H1 (cell line): Measurements from ENCODE around the gene ITGB2. TPM values are rescaled to one million over a fixed set of nuclear protein-coding genes. Genes with fewer than 3 reads are reported as not detected.

Experiments used
- CTCF ChIA-PET: fragments of 300-600 bp; sonication (Branson Sonifier 250); formaldehyde crosslinking; loops from one replicate; lab custom pipeline; 2021; ENCODE audit not compliant: partially characterized antibody; lab: Charles Lee
- POLR2A ChIA-PET: fragments of 300-600 bp; sonication (Branson Sonifier 250); formaldehyde crosslinking; loops from one replicate; lab custom pipeline; 2021; ENCODE audit warnings: inconsistent platforms; ENCODE audit not compliant: partially characterized antibody; lab: Charles Lee
- DNase-seq, 2 experiments: peaks; one replicate each; pipeline versions ENCODE4 v3.0.0 to v3.0.0-alpha.2; 2010 to 2022; ENCODE audit warnings: low spot score in 2 of 2, low read depth in 1 of 2, mixed read lengths in 1 of 2
- FAIRE-seq: peaks from 2 replicates; lab custom pipeline; 2011; peaks lifted over from hg19 to GRCh38; lab: Jason Lieb, UNC
- H2AFZ ChIP-seq: 2 replicates; pipeline ENCODE4 v1.8.1; 2012; ENCODE audit warnings: low read length, inconsistent platforms
- H2AK5ac ChIP-seq: 2 replicates; pipeline ENCODE4 v1.6.1; 2013; ENCODE audit warnings: low read depth, low read length
- H2BK120ac ChIP-seq: replicated peaks from 2 replicates; pipeline ENCODE3; 2013; ENCODE audit warnings: low read depth, low read length, inconsistent platforms
- H2BK12ac ChIP-seq: 2 replicates; pipeline ENCODE4 v1.6.1; 2013; ENCODE audit warnings: low read depth, low read length
- H2BK15ac ChIP-seq: 2 replicates; pipeline ENCODE4 v1.6.1; 2013; ENCODE audit warnings: low read length
- H2BK20ac ChIP-seq: 2 replicates; pipeline ENCODE4 v1.6.1; 2013; ENCODE audit warnings: low read length
- H2BK5ac ChIP-seq: 2 replicates; pipeline ENCODE4 v1.6.1; 2013; ENCODE audit warnings: low read depth, low read length
- H3K14ac ChIP-seq: 2 replicates; pipeline ENCODE4 v1.6.1; 2013; ENCODE audit warnings: inconsistent platforms; ENCODE audit not compliant: insufficient read length
- H3K18ac ChIP-seq: 2 replicates; pipeline ENCODE4 v1.6.1; 2013; ENCODE audit warnings: low read length; ENCODE audit errors: extremely low read depth
- H3K23ac ChIP-seq: 2 replicates; pipeline ENCODE4 v1.6.1; 2013; ENCODE audit warnings: inconsistent platforms; ENCODE audit not compliant: insufficient read length
- H3K23me2 ChIP-seq: 2 replicates; pipeline ENCODE4 v1.6.1; 2013; ENCODE audit warnings: low read depth, low read length
- H3K27ac ChIP-seq: 2 replicates; pipeline ENCODE4 v1.6.1; 2011; ENCODE audit warnings: low read depth, low read length, inconsistent platforms
- H3K27me3 ChIP-seq, 4 experiments: replicated peaks in 1 of 4; 1 replicate in 1 of 4; 2 replicates in 3 of 4; pipeline versions ENCODE4 v1.6.1 to v1.8.1; 2011 to 2013; ENCODE audit warnings: low read length in 3 of 4, mild to moderate bottlenecking in 3 of 4, inconsistent platforms in 2 of 4, mixed read lengths in 2 of 4, moderate library complexity in 1 of 4; ENCODE audit not compliant: control insufficient read depth in 3 of 4, insufficient read depth in 3 of 4; ENCODE audit errors: extremely low read depth in 1 of 4
- H3K36me3 ChIP-seq, 4 experiments: 2 replicates each; pipeline versions ENCODE4 v1.6.1 to v1.8.1; 2011 to 2013; ENCODE audit warnings: mild to moderate bottlenecking in 4 of 4, low read length in 3 of 4, moderate library complexity in 2 of 4, control low read depth in 1 of 4, inconsistent platforms in 1 of 4; ENCODE audit not compliant: insufficient read depth in 4 of 4, control insufficient read depth in 2 of 4
- H3K4ac ChIP-seq: replicated peaks from 2 replicates; pipeline ENCODE3; 2013; ENCODE audit warnings: low read length, low read depth, mixed read lengths, inconsistent platforms; ENCODE audit not compliant: insufficient read length
- H3K4me1 ChIP-seq, 4 experiments: replicated peaks in 1 of 4; 1 replicate in 1 of 4; 2 replicates in 3 of 4; pipeline versions ENCODE4 v1.6.1 to v1.8.1; 2011 to 2013; ENCODE audit warnings: low read length in 3 of 4, inconsistent platforms in 2 of 4, mixed read lengths in 1 of 4; ENCODE audit not compliant: insufficient read depth in 4 of 4, control insufficient read depth in 3 of 4
- H3K4me2 ChIP-seq, 2 experiments: 2 replicates each; pipeline versions ENCODE4 v1.6.1 to v1.8.1; 2011 to 2013; ENCODE audit warnings: low read depth in 2 of 2, low read length in 2 of 2, control low read depth in 1 of 2, inconsistent platforms in 1 of 2, mild to moderate bottlenecking in 1 of 2; ENCODE audit not compliant: insufficient read depth in 1 of 2
- H3K4me3 ChIP-seq, 4 experiments: fragments of 200-600, 300-600 bp in 1 of 4; sonication (generic), shearing (Covaris generic), sonication (Bioruptor Twin) in 1 of 4; 2 replicates each; pipeline versions ENCODE4 v1.5.1 to v1.8.1; 2011 to 2016; ENCODE audit warnings: low read length in 4 of 4, low read depth in 3 of 4, control low read depth in 2 of 4, inconsistent platforms in 2 of 4, mild to moderate bottlenecking in 2 of 4, mixed read lengths in 1 of 4, moderate library complexity in 1 of 4; ENCODE audit not compliant: insufficient read depth in 2 of 4; ENCODE audit errors: extremely low read depth in 1 of 4
- H3K56ac ChIP-seq: replicated peaks from 2 replicates; pipeline ENCODE3; 2013; ENCODE audit warnings: low read depth, mild to moderate bottlenecking, mixed read lengths, low read length, inconsistent platforms; ENCODE audit not compliant: insufficient read length
- H3K79me1 ChIP-seq: 2 replicates; pipeline ENCODE4 v1.6.1; 2013; ENCODE audit warnings: low read depth, low read length, control low read depth
- H3K79me2 ChIP-seq, 2 experiments: 2 replicates each; pipeline versions ENCODE4 v1.6.1 to v1.8.1; 2012 to 2013; ENCODE audit warnings: low read length in 2 of 2, mild to moderate bottlenecking in 2 of 2, inconsistent platforms in 1 of 2; ENCODE audit not compliant: insufficient read depth in 2 of 2, control insufficient read depth in 1 of 2
- H3K9ac ChIP-seq, 4 experiments: replicated peaks in 1 of 4; 1 replicate in 1 of 4; 2 replicates in 3 of 4; pipeline versions ENCODE4 v1.6.1 to v1.8.1; 2011 to 2013; ENCODE audit warnings: low read depth in 3 of 4, low read length in 3 of 4, control low read depth in 2 of 4, mild to moderate bottlenecking in 2 of 4, moderate library complexity in 2 of 4, inconsistent platforms in 1 of 4; ENCODE audit errors: extremely low read depth in 1 of 4
- H3K9me3 ChIP-seq, 2 experiments: 2 replicates each; pipeline versions ENCODE4 v1.6.1 to v1.8.1; 2012 to 2013; ENCODE audit warnings: mild to moderate bottlenecking in 2 of 2, moderate library complexity in 2 of 2, control low read depth in 1 of 2, inconsistent platforms in 1 of 2, low read depth in 1 of 2, low read length in 1 of 2, mixed read lengths in 1 of 2; ENCODE audit not compliant: insufficient read depth in 2 of 2
- H4K20me1 ChIP-seq, 2 experiments: replicated peaks in 1 of 2; 2 replicates each; pipeline versions ENCODE3 to v1.8.1; 2011 to 2013; ENCODE audit warnings: inconsistent platforms in 2 of 2, low read length in 2 of 2, mild to moderate bottlenecking in 1 of 2; ENCODE audit not compliant: insufficient read depth in 2 of 2, control insufficient read depth in 1 of 2
- H4K5ac ChIP-seq: 2 replicates; pipeline ENCODE4 v1.6.1; 2013; ENCODE audit warnings: low read length, low read depth, mixed read lengths, inconsistent platforms; ENCODE audit not compliant: insufficient read length
- H4K8ac ChIP-seq: 2 replicates; pipeline ENCODE4 v1.8.0; 2013; ENCODE audit warnings: mild to moderate bottlenecking, moderate library complexity, low read length, inconsistent platforms; ENCODE audit not compliant: insufficient read depth; ENCODE audit errors: extremely low read depth
- H4K91ac ChIP-seq: replicated peaks from 2 replicates; pipeline ENCODE3; 2013; ENCODE audit warnings: low read length, mixed read lengths, inconsistent platforms; ENCODE audit not compliant: insufficient read length
- EP300 ChIP-seq, 2 experiments: IDR thresholded peaks; 1 replicate in 1 of 2; 2 replicates in 1 of 2; pipeline ENCODE4 v1.6.1; 2011 to 2012; ENCODE audit warnings: low read depth in 2 of 2, low read length in 2 of 2, mild to moderate bottlenecking in 2 of 2, borderline replicate concordance in 1 of 2, inconsistent platforms in 1 of 2, moderate library complexity in 1 of 2
- EZH2 ChIP-seq: fragments of 200-600 bp; sonication (generic); IDR thresholded peaks from 2 replicates; pipeline ENCODE4 v1.7.1; 2012; ENCODE audit warnings: low read depth, mild to moderate bottlenecking, moderate library complexity, low read length, inconsistent platforms; ENCODE audit not compliant: severe bottlenecking
- GTF2F1 ChIP-seq: IDR thresholded peaks from 2 replicates; pipeline ENCODE4 v1.6.1; 2012; ENCODE audit warnings: low read depth, low read length, improper control_type of control experiment, borderline replicate concordance
- HDAC2 ChIP-seq, 2 experiments: fragments of 300-600 bp in 1 of 2; sonication (generic) in 1 of 2; IDR thresholded peaks; 2 replicates each; pipeline ENCODE4 v1.6.1; 2011 to 2012; ENCODE audit warnings: low read depth in 2 of 2, low read length in 2 of 2, mild to moderate bottlenecking in 2 of 2, moderate library complexity in 2 of 2, borderline replicate concordance in 1 of 2, inconsistent platforms in 1 of 2
- SIX5 ChIP-seq: IDR thresholded peaks from 2 replicates; pipeline ENCODE4 v1.6.1; 2011; ENCODE audit warnings: mild to moderate bottlenecking, low read depth, low read length
- USF2 ChIP-seq: IDR thresholded peaks from 2 replicates; pipeline ENCODE4 v1.6.1; 2011; ENCODE audit warnings: low read length, improper control_type of control experiment
- YY1 ChIP-seq: IDR thresholded peaks from 2 replicates; pipeline ENCODE4 v1.6.1; 2011; ENCODE audit warnings: low read depth, mild to moderate bottlenecking, low read length
- WGBS, 2 experiments: shearing (Covaris generic) in 1 of 2; methylation state at CpG; one replicate each; pipeline versions ENCODE4 v1.1.6 to v1.1.7; 2013 to 2015; ENCODE audit warnings: low lambda C conversion rate in 2 of 2, mixed read lengths in 2 of 2, inconsistent platforms in 1 of 2, low coverage in 1 of 2, missing lambda C conversion rate in 1 of 2; ENCODE audit not compliant: insufficient replicate concordance in 2 of 2, insufficient coverage in 1 of 2, insufficient read length in 1 of 2; ENCODE audit errors: extremely low coverage in 1 of 2, missing lambda C conversion rate in 1 of 2; 5-methylcytosine and 5-hydroxymethylcytosine counted together
- polyA plus RNA-seq, 7 experiments: library from polyadenylated mRNA; depleted of rRNA in 3 of 7; stranded (reverse) in 5 of 7; unstranded in 2 of 7; fragments of >200 nt in 5 of 7; fragments of 200-250 nt in 2 of 7; gene quantifications; 1 replicate in 5 of 7; 2 replicates in 1 of 7; 4 replicates in 1 of 7; pipeline versions ENCODE4 v1.2.1 to v1.2.3, GENCODE V29; 2011 to 2013; ENCODE audit warnings: missing spikeins in 2 of 7, mixed read lengths in 2 of 7
- total RNA-seq: library from RNA; stranded (reverse); fragmentation: NEBNext Ultra II Directional; extraction: Animal tissue kit (Norgen Biotek cat#: 25700); gene quantifications from 2 replicates; pipeline ENCODE4 v1.2.1, GENCODE V29; 2021

Gene ITGB2
- total and polyA plus RNA-seq, 2 of the 8 experiments (the other 6 are each of a cell fraction or from before 2014, with no cell fraction given), result 0.24 to 0.63 TPM

- no peak overlapping the region for H3K18ac ChIP-seq
- H2BK20ac ChIP-seq, result no peak overlapping the region
- H2BK120ac ChIP-seq, result no peak overlapping the region
- H2BK5ac ChIP-seq, result no peak overlapping the region
- H3K14ac ChIP-seq, result no peak overlapping the region
- no peak overlapping the region for H3K27ac ChIP-seq
- no peaks in the 10 kb centered on the region for H3K23me2 ChIP-seq
- H3K4me1 ChIP-seq, result no peaks in the 10 kb centered on the region
- H2AK5ac ChIP-seq, result no peak overlapping the region
- TF ChIP-seq EP300 (IDR thresholded peaks at IDR 0.05; ENCODE audit: borderline replicate concordance in 1 of 2, low read depth in 2 of 2, low read length in 2 of 2) (no peak), EZH2 (no peak), USF2 (no peak), HDAC2 (IDR thresholded peaks at IDR 0.05; ENCODE audit: borderline replicate concordance in 1 of 2, low read depth in 2 of 2, low read length in 2 of 2) (no peak), SIX5 (no peak), YY1 (no peak), GTF2F1 (no peak)
- H3K79me1 ChIP-seq, result no peaks in the 10 kb centered on the region
- no peak for FAIRE-seq
- no peak overlapping the region for H3K56ac ChIP-seq
- H3K4me2 ChIP-seq, result no peak overlapping the region
- no peak overlapping the region for H3K23ac ChIP-seq
- peaks cover 0 to 2% of the 10 kb centered on the region in 2 experiments for H4K20me1 ChIP-seq
- no peak overlapping the region for H4K5ac ChIP-seq
- WGBS, 2 experiments, result 89% methylated on average over 48 of the region's 64 CpGs; no CpG with 5 or more reads in 1 of the 2 experiments
- H3K4ac ChIP-seq, result no peak overlapping the region
- CTCF ChIA-PET, result interaction anchor here (1.2 to 1.4 kb wide), 2 partner anchors 9 to 18 kb away, joined by 5 read pairs; no protein-coding TSS in a partner anchor
- H4K8ac ChIP-seq, result no peak overlapping the region
- H3K79me2 ChIP-seq, result no peaks in the 10 kb centered on the region
- POLR2A ChIA-PET, result interaction anchor here (0.8 to 1.3 kb wide), 2 partner anchors 17 to 22 kb away, joined by 3 read pairs; no protein-coding TSS in a partner anchor
- no peak for DNase-seq
- no peaks in the 10 kb centered on the region for H3K9me3 ChIP-seq
- H3K36me3 ChIP-seq, result no peaks in the 10 kb centered on the region
- H3K4me3 ChIP-seq, result no peak overlapping the region
- H2BK12ac ChIP-seq, result no peak overlapping the region
- no peak overlapping the region for H4K91ac ChIP-seq
- no peaks in the 10 kb centered on the region; a peak in 1 of 7 replicates for H3K27me3 ChIP-seq
- H3K9ac ChIP-seq, result no peak overlapping the region
- H2AFZ ChIP-seq, result no peak overlapping the region
- H2BK15ac ChIP-seq, result no peak overlapping the region
Observed at GRCh38 chr21:44888581-44889550, 31.8 kb downstream of the ITGB2 start.
